ENCODE data around the gene DSCAM.
A peak's percentile ranks its signal among the peaks of the same experiment; 100 is the strongest.

DSCAM gene

GRCh38 chr21:40433538-40433937, 413.4 kb downstream of the DSCAM start:
- DNase-seq: no peak

- no peak for DNase-seq
Measured at GRCh38 chr21:40425981-40426380, 421.0 kb downstream of the DSCAM start.

GRCh38 chr21:40422896-40423635, 423.9 kb downstream of the DSCAM start:
- DNase-seq: no peak

- no peak for DNase-seq
Measured at GRCh38 chr21:40421121-40421520, 425.8 kb downstream of the DSCAM start.

GRCh38 chr21:40416572-40416971, 430.4 kb downstream of the DSCAM start:
- DNase-seq: no peak

GRCh38 chr21:40408561-40408960, 438.4 kb downstream of the DSCAM start:
- no peak for DNase-seq

GRCh38 chr21:40404396-40404800, 442.6 kb downstream of the DSCAM start:
- DNase-seq: no peak

GRCh38 chr21:40402884-40403582, 443.9 kb downstream of the DSCAM start:
- no peak for DNase-seq

GRCh38 chr21:40395732-40396131, 451.2 kb downstream of the DSCAM start:
- no peak for DNase-seq

GRCh38 chr21:40393066-40393465, 453.9 kb downstream of the DSCAM start:
- DNase-seq: no peak

- no peak for DNase-seq
Measured at GRCh38 chr21:40388046-40388445, 458.9 kb downstream of the DSCAM start.

GRCh38 chr21:40386981-40387747, 459.8 kb downstream of the DSCAM start:
- DNase-seq: no peak

- peak; percentile 72 for DNase-seq
Measured at GRCh38 chr21:40386294-40386911, 460.6 kb downstream of the DSCAM start.

GRCh38 chr21:40385883-40386282, 461.1 kb downstream of the DSCAM start:
- DNase-seq: no peak

GRCh38 chr21:40383951-40384350, 463.0 kb downstream of the DSCAM start:
- DNase-seq: no peak

GRCh38 chr21:40381111-40381510, 465.8 kb downstream of the DSCAM start:
- no peak for DNase-seq

GRCh38 chr21:40379881-40380810, 466.8 kb downstream of the DSCAM start:
- no peak for DNase-seq

- no peak for DNase-seq
Measured at GRCh38 chr21:40377135-40377534, 469.8 kb downstream of the DSCAM start.

GRCh38 chr21:40373761-40374160, 473.2 kb downstream of the DSCAM start:
- DNase-seq: no peak

- no peak for DNase-seq
Measured at GRCh38 chr21:40372506-40372905, 474.5 kb downstream of the DSCAM start.

- no peak for DNase-seq
Measured at GRCh38 chr21:40371329-40371728, 475.6 kb downstream of the DSCAM start.

GRCh38 chr21:40356644-40357043, 490.3 kb downstream of the DSCAM start:
- DNase-seq: no peak

Data from activated CD4-positive, alpha-beta T cell treated with anti-CD3 and anti-CD28 coated beads for 48 hours (primary cell).